IPS-20b (cell line): ENCODE measurements around the gene CLDN9.

Source experiments
- H3K27ac ChIP-seq: one replicate; pipeline ENCODE4 v1.5.1; 2013; ENCODE audit warnings: low read length
- H3K27me3 ChIP-seq: 2 replicates; pipeline ENCODE4 v1.6.1; 2013; ENCODE audit warnings: mild to moderate bottlenecking, low read length, inconsistent platforms; ENCODE audit not compliant: insufficient read depth
- H3K36me3 ChIP-seq: 2 replicates; pipeline ENCODE4 v1.6.1; 2013; ENCODE audit warnings: low read depth, mild to moderate bottlenecking, inconsistent platforms, low read length, moderate library complexity; ENCODE audit not compliant: insufficient read depth
- H3K4me1 ChIP-seq: 2 replicates; pipeline ENCODE4 v1.6.1; 2013; ENCODE audit warnings: mild to moderate bottlenecking, control low read depth, inconsistent platforms, low read length, moderate library complexity; ENCODE audit not compliant: insufficient read depth
- H3K4me3 ChIP-seq: 2 replicates; pipeline ENCODE4 v1.5.1; 2013; ENCODE audit warnings: mild to moderate bottlenecking, low read length, inconsistent platforms
- H3K9ac ChIP-seq: 2 replicates; pipeline ENCODE4 v1.6.1; 2013; ENCODE audit warnings: low read depth, mild to moderate bottlenecking, inconsistent platforms, low read length, moderate library complexity
- H3K9me3 ChIP-seq: 2 replicates; pipeline ENCODE4 v1.6.1; 2013; ENCODE audit warnings: mild to moderate bottlenecking, low read depth, low read length, inconsistent platforms; ENCODE audit not compliant: insufficient read depth

The CLDN9 gene

DNA sequence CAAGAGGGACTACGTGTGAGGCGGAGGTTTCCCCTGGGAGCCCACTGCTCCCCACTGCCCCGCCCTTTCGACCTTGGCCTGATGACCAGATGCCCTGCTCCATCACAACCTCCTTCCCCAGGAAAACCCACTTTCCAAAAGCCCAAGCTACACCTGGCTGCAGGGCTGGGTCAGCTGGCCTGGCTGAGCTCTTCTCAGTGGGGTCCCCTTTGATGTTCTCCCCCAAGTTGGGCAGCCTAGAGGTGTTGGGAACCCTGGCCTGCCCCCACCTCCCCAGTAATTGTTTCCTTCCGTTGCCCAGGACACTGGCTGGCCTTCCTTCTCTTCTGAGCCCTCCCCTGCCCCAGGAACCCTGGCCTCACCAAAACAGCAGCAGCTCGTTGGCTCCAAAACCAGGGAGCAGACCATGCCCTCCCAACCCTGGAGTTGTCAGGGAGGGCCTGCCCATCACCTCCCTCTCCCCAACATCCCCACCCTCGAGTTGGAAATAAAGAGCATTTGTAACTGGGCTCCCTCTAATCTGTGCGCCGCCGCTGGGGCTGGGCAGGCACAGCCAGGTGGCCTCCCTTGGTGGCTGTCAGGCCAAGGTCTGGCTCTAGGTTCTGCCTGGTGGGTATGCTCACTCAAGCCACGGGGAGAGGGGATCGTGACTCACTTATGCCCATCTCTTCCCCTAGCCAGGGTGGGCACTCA, 1.4 kb downstream of the CLDN9 start:
- Histone ChIP-seq H3K4me1 (peaks cover 23% of the 10 kb centered on the region), H3K27ac (no peak overlapping the region), H3K27me3 (peaks cover 32% of the 10 kb centered on the region), H3K9ac (no peak overlapping the region), H3K4me3 (no peak overlapping the region), H3K36me3 (peaks cover 22% of the 10 kb centered on the region), H3K9me3 (no peaks in the 10 kb centered on the region)

DNA sequence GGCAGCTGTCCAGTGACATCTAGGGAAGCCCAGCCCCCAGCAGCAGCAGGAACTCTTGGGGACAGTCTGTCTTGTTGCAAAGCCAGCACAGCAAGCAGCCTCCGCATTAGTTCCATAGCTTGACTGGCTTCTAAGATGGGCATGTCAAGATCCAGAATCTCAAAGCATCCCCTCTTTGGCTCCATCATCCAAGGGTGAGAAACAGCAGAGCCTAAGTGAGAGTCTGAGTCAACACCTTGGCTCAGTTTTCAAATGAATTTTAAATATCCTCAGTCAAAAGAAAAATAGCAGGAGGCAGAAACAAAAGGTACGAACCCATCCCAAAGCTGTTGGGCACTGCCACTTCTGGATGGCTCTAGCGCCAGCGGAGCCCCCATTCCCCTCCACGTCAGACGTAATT, 2.2 kb downstream of the CLDN9 start:
- Histone ChIP-seq H3K4me3 (no peak overlapping the region), H3K36me3 (peaks cover 22% of the 10 kb centered on the region), H3K27ac (no peak overlapping the region), H3K9me3 (no peaks in the 10 kb centered on the region), H3K4me1 (peaks cover 23% of the 10 kb centered on the region), H3K27me3 (peaks cover 32% of the 10 kb centered on the region), H3K9ac (no peak overlapping the region)

DNA sequence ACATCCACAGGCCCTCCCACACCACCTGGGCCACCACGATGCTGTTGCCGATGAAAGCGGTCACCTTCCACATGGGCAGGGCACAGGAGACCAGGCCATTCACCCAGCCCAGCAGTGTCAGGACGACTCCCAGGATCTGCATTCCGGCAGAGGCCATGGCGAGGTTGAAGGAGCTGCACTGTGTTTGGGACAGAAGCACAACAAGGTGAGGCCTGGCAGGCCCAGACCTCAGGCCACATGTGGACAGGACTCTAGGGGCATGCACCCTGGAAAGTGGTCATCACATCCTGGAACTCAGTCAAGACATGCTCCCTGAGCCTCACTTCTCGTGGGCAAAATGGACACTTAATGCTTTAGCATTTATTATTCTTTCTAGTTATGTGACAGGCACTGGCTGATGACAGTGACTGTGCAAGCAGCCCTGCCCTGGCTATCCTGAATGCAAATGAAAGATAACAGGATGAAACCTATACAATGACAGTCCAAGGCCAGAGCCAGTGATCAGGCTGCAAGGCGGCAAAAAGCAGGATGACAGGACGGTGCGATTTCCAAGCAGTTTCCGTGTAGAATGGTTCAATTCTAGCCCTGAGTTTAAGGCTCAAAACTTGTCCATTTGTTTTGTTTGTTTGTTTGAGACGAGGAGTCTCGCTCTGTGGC, 3.3 kb downstream of the CLDN9 start:
- H3K4me1 ChIP-seq, result peaks cover 23% of the 10 kb centered on the region
- H3K27ac ChIP-seq, result no peak overlapping the region
- no peaks in the 10 kb centered on the region for H3K9me3 ChIP-seq
- H3K27me3 ChIP-seq, result peaks cover 32% of the 10 kb centered on the region
- H3K9ac ChIP-seq, result no peak overlapping the region
- peak overlapping the region; percentile 43 for H3K4me3 ChIP-seq
- peaks cover 22% of the 10 kb centered on the region for H3K36me3 ChIP-seq

DNA sequence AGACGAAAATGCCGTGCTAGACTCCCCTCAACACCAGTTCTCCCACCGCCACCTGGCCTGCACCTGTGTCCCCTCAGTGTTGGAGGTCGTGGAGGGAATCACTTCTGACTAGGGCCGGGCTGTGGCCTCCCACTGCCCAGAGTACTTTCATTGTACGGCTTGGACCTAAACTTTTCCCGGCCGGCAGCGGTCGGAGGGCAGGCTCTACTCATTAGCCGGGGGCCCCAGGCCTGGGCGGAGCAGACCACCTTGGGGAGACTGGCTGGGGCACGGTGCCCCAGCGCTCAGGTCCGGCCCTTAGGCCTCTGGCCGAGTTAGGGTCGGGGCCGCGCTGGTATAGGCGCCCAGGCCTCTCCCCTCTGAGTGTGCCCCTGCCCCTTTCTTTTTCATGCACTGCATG, 4.6 kb downstream of the CLDN9 start:
- peaks cover 24% of the 10 kb centered on the region for H3K4me1 ChIP-seq
- peak overlapping the region; percentile 98 for H3K4me3 ChIP-seq
- no peaks in the 10 kb centered on the region for H3K9me3 ChIP-seq
- peak overlapping the region; percentile 97 for H3K9ac ChIP-seq
- peak overlapping the region; percentile 79 for H3K27ac ChIP-seq
- H3K36me3 ChIP-seq, result peaks cover 28% of the 10 kb centered on the region
- peaks cover 22% of the 10 kb centered on the region for H3K27me3 ChIP-seq

DNA sequence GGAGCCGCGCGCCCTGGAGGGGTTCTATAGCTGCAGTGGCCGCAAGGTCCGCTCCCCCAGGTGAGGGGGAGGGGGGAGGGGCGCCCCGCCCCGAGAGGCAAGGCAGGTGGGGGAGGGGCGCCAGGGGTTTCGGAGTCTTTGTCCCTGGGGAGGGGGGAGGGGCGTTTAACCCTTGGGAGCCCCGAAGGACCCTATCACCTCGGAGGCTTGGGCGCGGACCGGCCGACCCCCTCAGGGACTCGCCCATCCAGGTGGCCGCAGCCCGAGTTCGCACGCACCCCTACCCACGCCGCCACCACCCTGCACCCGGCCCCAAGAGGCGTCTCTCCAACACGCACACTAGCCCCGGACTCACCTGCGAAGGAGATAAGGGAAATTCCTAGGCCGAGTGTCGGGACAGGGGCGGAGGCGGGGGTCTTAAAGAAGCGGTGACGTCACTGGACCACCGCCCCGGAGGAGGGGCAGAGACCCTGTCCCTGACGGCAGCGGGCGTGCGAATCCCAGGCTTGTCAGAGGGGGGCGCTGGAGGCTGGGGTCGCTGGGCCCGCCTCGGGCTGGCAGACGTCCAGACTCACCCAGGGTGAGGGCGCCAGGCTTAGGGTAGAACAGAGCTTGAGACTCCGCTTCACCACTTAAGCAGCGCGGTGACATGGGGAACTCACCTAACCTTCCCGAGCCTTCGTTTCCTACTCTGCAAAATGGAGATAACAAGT, 5.2 kb downstream of the CLDN9 start, which contains the start of gene CLDN6:
TSS of gene CLDN6 (minus strand) at position 390 of the 713 bp plus-strand sequence. CDS start 2,162 bp downstream, outside the sequence.
- Histone ChIP-seq H3K9me3 (no peaks in the 10 kb centered on the region), H3K27ac (peak within 1 kb of the TSS; percentile 79), H3K9ac (peak within 1 kb of the TSS; percentile 97), H3K4me1 (peaks cover 29% of the 10 kb centered on the region), H3K36me3 (peaks cover 33% of the 10 kb centered on the region), H3K4me3 (peak within 1 kb of the TSS; percentile 98), H3K27me3 (peaks cover 16% of the 10 kb centered on the region)

DNA sequence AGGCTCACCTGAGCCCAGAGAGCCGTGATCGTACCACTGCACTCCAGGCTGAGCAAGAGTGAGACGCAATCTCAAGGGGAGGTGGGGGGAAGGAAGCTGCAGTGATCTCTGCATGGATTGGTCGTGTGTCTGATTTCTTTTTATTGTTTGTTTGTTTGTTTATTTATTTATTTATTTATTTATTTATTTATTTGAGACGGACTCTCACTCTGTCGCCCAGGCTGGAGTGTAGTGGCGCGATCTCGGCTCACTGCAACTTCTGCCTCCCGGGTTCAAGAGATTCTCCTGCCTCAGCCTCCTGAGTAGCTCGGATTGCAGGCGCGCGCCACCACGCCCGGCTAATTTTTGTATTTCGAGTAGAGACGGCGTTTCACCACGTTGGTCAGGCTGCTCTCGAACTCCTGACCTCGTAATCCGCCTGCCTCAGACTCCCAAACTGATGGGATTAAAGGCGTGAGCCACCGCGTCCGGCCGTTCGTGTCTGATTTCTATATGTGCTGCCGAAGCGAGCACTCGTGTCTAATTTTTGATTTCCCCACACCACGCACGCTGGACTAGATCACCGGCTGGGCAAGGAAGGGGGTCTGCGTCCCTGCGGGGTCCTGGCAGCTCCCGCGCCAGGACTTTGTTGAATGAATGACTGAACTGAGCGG, 7.0 kb downstream of the CLDN9 start:
- Histone ChIP-seq H3K4me1 (peaks cover 23% of the 10 kb centered on the region), H3K9me3 (no peaks in the 10 kb centered on the region), H3K9ac (no peak overlapping the region), H3K4me3 (peak overlapping the region; percentile 65), H3K36me3 (peaks cover 28% of the 10 kb centered on the region), H3K27me3 (peaks cover 5% of the 10 kb centered on the region; the same call in 1 of the 2 replicates), H3K27ac (no peak overlapping the region)

DNA sequence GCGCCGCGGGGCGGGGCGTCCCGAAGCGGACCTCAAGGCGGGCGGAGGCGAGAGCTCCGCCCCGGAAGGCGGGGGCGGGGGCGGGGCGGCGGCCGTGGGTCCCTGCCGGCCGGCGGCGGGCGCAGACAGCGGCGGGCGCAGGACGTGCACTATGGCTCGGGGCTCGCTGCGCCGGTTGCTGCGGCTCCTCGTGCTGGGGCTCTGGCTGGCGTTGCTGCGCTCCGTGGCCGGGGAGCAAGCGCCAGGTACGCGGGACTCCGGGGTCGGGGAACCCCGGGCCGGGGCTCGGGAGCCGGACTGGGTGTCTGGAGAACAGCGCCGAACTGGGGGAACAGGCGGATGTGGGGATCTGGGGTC, 7.5 kb downstream of the CLDN9 start, which contains the start of gene TNFRSF12A:
TSS of gene TNFRSF12A (plus strand) at position 122 of the 357 bp plus-strand sequence. CDS start at position 152, 30 bp downstream.
- Histone ChIP-seq H3K9ac (peak within 1 kb of the TSS; percentile 97), H3K36me3 (peaks cover 23% of the 10 kb centered on the region; the same call in 1 of the 2 replicates), H3K27ac (peak within 1 kb of the TSS; percentile 40), H3K4me1 (peaks cover 20% of the 10 kb centered on the region), H3K4me3 (peak within 1 kb of the TSS; percentile 92), H3K9me3 (no peaks in the 10 kb centered on the region), H3K27me3 (peaks cover 5% of the 10 kb centered on the region; the same call in 1 of the 2 replicates)

DNA sequence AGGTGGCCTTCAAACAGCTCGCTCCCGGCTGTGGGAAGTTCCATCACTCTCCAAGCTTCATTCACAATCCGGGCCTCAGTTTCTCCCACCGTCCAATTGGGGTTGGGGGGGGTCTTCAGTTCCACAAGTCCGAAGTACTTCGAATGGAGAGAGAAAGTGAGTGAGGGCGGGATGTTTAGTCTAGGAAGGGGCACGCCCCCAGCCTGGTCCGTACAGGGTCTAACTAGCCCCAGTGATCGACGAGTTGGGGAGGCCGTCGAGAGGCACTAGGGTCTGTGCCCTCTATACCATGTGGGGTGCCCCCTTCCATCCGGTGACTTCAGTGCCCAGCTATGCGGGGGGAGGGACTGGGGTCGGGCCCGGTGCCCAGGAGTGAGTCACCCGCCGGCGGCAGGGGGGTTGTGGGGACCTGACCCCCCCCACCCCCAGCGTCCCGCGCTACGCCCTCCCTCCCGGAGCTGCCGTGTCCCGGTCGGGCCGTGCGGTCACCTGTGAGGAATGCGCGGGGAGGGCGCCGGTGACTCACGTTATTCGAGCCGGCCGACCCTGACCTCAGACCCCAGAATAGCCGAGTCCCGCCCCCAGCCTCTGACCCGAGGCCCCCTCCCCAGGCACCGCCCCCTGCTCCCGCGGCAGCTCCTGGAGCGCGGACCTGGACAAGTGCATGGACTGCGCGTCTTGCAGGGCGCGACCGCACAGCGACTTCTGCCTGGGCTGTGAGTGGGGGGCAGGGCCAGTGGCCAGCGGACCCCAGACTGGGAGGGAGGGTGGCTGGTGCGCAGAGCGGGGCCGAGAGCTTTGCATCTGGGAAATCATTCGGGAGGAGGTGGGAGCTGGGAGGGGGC, 8.1 kb downstream of the CLDN9 start:
- peak overlapping the region; percentile 97 for H3K9ac ChIP-seq
- H3K27ac ChIP-seq, result peak overlapping the region; percentile 40
- peaks cover 23% of the 10 kb centered on the region for H3K36me3 ChIP-seq
- peaks cover 5% of the 10 kb centered on the region; the same call in 1 of the 2 replicates for H3K27me3 ChIP-seq
- H3K4me1 ChIP-seq, result peaks cover 18% of the 10 kb centered on the region
- H3K9me3 ChIP-seq, result no peaks in the 10 kb centered on the region
- H3K4me3 ChIP-seq, result peak overlapping the region; percentile 92

DNA sequence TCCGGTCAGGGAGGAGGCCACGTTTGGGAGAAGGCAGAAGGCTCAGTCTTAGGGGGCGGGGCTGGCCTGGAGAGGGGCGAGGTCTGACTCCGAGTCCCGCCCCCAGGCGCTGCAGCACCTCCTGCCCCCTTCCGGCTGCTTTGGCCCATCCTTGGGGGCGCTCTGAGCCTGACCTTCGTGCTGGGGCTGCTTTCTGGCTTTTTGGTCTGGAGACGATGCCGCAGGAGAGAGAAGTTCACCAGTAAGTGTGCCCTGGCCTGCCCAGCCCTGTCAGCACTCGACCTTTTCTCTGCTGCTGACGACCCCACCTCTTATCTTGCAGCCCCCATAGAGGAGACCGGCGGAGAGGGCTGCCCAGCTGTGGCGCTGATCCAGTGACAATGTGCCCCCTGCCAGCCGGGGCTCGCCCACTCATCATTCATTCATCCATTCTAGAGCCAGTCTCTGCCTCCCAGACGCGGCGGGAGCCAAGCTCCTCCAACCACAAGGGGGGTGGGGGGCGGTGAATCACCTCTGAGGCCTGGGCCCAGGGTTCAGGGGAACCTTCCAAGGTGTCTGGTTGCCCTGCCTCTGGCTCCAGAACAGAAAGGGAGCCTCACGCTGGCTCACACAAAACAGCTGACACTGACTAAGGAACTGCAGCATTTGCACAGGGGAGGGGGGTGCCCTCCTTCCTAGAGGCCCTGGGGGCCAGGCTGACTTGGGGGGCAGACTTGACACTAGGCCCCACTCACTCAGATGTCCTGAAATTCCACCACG, 8.9 kb downstream of the CLDN9 start:
- Histone ChIP-seq H3K27me3 (peaks cover 5% of the 10 kb centered on the region; the same call in 1 of the 2 replicates), H3K4me3 (peak overlapping the region; percentile 92), H3K9ac (peak overlapping the region; percentile 97; the same call in 1 of the 2 replicates), H3K9me3 (no peaks in the 10 kb centered on the region), H3K4me1 (peaks cover 13% of the 10 kb centered on the region), H3K27ac (peak overlapping the region; percentile 40), H3K36me3 (peaks cover 25% of the 10 kb centered on the region)

DNA sequence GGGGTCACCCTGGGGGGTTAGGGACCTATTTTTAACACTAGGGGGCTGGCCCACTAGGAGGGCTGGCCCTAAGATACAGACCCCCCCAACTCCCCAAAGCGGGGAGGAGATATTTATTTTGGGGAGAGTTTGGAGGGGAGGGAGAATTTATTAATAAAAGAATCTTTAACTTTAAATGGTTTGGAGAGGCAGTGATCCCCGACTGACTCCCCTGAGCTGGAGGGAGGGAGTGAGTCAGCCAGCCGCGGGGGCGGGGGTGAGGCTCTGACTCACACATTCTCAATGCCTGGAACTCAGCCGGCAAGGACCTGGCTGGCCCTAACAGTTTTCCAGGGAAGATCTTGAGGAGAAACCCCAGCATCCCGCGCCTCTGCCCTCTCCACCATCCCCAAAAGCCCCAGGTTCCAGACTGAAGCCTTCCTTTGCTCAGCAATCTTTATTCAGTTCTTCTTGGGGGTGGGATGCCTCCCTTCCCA, 9.5 kb downstream of the CLDN9 start:
- Histone ChIP-seq H3K4me3 (peak overlapping the region; percentile 92), H3K36me3 (peaks cover 31% of the 10 kb centered on the region), H3K4me1 (peaks cover 13% of the 10 kb centered on the region), H3K9me3 (no peaks in the 10 kb centered on the region), H3K27me3 (peaks cover 2% of the 10 kb centered on the region; the same call in 1 of the 2 replicates), H3K9ac (peak overlapping the region; percentile 97; the same call in 1 of the 2 replicates), H3K27ac (peak overlapping the region; percentile 93)
